Hepatocyte (in vitro differentiated cells): ENCODE data around the gene SORCS2. TPM values are rescaled to one million over a fixed set of nuclear protein-coding genes. Genes with fewer than 3 reads are reported as not detected.

Source experiments
- DNase-seq: peaks from one replicate; pipeline ENCODE4 v3.0.0-alpha.2; 2016; ENCODE audit warnings: low spot score
- H2AFZ ChIP-seq: fragments of 200-600 bp; sonication (generic); 2 replicates; pipeline ENCODE4 v1.6.0; 2016; ENCODE audit warnings: antibody characterized with exemption, mild to moderate bottlenecking
- H3K27ac ChIP-seq: fragments of 200-600 bp; sonication (generic); 2 replicates; pipeline ENCODE4 v1.5.1; 2016; ENCODE audit warnings: mild to moderate bottlenecking
- H3K27me3 ChIP-seq: fragments of 200-600 bp; sonication (generic); 2 replicates; pipeline ENCODE4 v1.6.1; 2016
- H3K36me3 ChIP-seq: fragments of 200-600 bp; sonication (generic); replicated peaks from 2 replicates; pipeline ENCODE4 v1.5.1; 2016; ENCODE audit warnings: low read depth; ENCODE audit not compliant: insufficient read depth
- H3K4me1 ChIP-seq: fragments of 200-600 bp; sonication (generic); 2 replicates; pipeline ENCODE4 v1.5.1; 2016; ENCODE audit warnings: mild to moderate bottlenecking, moderate library complexity; ENCODE audit not compliant: insufficient read depth
- H3K4me2 ChIP-seq: fragments of 200-600 bp; sonication (generic); 2 replicates; pipeline ENCODE4 v1.6.0; 2016
- H3K4me3 ChIP-seq: fragments of 200-600 bp; sonication (generic); 2 replicates; pipeline ENCODE4 v1.5.1; 2016; ENCODE audit warnings: mild to moderate bottlenecking
- H3K79me2 ChIP-seq: fragments of 200-600 bp; sonication (generic); 2 replicates; pipeline ENCODE4 v1.6.0; 2017; ENCODE audit warnings: mild to moderate bottlenecking
- H3K9me2 ChIP-seq: fragments of 200-600 bp; sonication (generic); replicated peaks from 2 replicates; pipeline ENCODE4 v1.6.0; 2017; ENCODE audit warnings: mild to moderate bottlenecking; ENCODE audit not compliant: insufficient read depth
- H3K9me3 ChIP-seq: fragments of 200-600 bp; sonication (generic); 2 replicates; pipeline ENCODE4 v1.5.1; 2016; ENCODE audit warnings: low read depth, mild to moderate bottlenecking
- H4K20me1 ChIP-seq: fragments of 200-600 bp; sonication (generic); 2 replicates; pipeline ENCODE4 v1.6.0; 2016; ENCODE audit warnings: mild to moderate bottlenecking; ENCODE audit not compliant: insufficient read depth, poor library complexity, severe bottlenecking
- EZH2 ChIP-seq: fragments of 200-600 bp; sonication (generic); IDR thresholded peaks from 2 replicates; pipeline ENCODE4 v1.6.1; 2016; ENCODE audit warnings: antibody characterized with exemption, mild to moderate bottlenecking, borderline replicate concordance
- EZH2phosphoT487 ChIP-seq: fragments of 200-600 bp; sonication (generic); IDR thresholded peaks from one replicate; pipeline ENCODE4 v1.6.1; 2018; ENCODE audit warnings: antibody characterized with exemption, mild to moderate bottlenecking, low read depth, moderate library complexity; ENCODE audit not compliant: unreplicated experiment, severe bottlenecking
- WGBS: methylation state at CpG from one replicate; pipeline ENCODE4 v1.1.6; 2016; ENCODE audit warnings: low lambda C conversion rate; ENCODE audit errors: missing lambda C conversion rate; 5-methylcytosine and 5-hydroxymethylcytosine counted together
- polyA plus RNA-seq: library from polyadenylated mRNA; unstranded; fragments of >200 nt; fragmentation: Nextera tagmentation; extraction: Ambion mirVana; gene quantifications from 2 replicates; pipeline ENCODE4 v1.2.1, GENCODE V29; 2016
- total RNA-seq: library from RNA; depleted of rRNA; stranded (reverse); fragments of >200 nt; gene quantifications from 2 replicates; pipeline ENCODE4 v1.2.3, GENCODE V29; 2014
- TF ChIP-seq, protein P1 (sequence below): fragments of 200-600 bp; sonication (generic); IDR thresholded peaks from 2 replicates; pipeline ENCODE4 v1.5.1; 2016; ENCODE audit warnings: antibody characterized with exemption, mild to moderate bottlenecking; ENCODE audit not compliant: poor library complexity

SORCS2 gene
- total and polyA plus RNA-seq, 2 experiments from 2014 or later: 1.6 to 4.8 TPM

GRCh38 chr4:7519638-7520376 lies 327.5 kb downstream of the SORCS2 start:
- Histone ChIP-seq H3K4me2 (no peak overlapping the region), H3K36me3 (no peaks in the 10 kb centered on the region), H3K4me1 (no peaks in the 10 kb centered on the region), H3K27ac (no peak overlapping the region), H4K20me1 (no peaks in the 10 kb centered on the region), H2AFZ (no peak overlapping the region), H3K9me3 (no peaks in the 10 kb centered on the region), H3K4me3 (no peak overlapping the region), H3K27me3 (peaks cover 10% of the 10 kb centered on the region), H3K9me2 (no peaks in the 10 kb centered on the region), H3K79me2 (no peaks in the 10 kb centered on the region)
- TF ChIP-seq EZH2: no peak
- TF ChIP-seq EZH2phosphoT487: no peak
- TF ChIP-seq, protein P1, sequence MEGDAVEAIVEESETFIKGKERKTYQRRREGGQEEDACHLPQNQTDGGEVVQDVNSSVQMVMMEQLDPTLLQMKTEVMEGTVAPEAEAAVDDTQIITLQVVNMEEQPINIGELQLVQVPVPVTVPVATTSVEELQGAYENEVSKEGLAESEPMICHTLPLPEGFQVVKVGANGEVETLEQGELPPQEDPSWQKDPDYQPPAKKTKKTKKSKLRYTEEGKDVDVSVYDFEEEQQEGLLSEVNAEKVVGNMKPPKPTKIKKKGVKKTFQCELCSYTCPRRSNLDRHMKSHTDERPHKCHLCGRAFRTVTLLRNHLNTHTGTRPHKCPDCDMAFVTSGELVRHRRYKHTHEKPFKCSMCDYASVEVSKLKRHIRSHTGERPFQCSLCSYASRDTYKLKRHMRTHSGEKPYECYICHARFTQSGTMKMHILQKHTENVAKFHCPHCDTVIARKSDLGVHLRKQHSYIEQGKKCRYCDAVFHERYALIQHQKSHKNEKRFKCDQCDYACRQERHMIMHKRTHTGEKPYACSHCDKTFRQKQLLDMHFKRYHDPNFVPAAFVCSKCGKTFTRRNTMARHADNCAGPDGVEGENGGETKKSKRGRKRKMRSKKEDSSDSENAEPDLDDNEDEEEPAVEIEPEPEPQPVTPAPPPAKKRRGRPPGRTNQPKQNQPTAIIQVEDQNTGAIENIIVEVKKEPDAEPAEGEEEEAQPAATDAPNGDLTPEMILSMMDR: no peak
- 83% methylated on average over 19 of the region's 19 CpGs for WGBS
- no peak for DNase-seq

- Histone ChIP-seq H3K4me3 (no peak overlapping the region), H2AFZ (no peak overlapping the region), H3K79me2 (no peaks in the 10 kb centered on the region), H3K36me3 (no peaks in the 10 kb centered on the region), H3K9me2 (no peaks in the 10 kb centered on the region), H3K9me3 (no peaks in the 10 kb centered on the region), H3K27me3 (peaks cover 10% of the 10 kb centered on the region), H3K4me1 (no peaks in the 10 kb centered on the region), H3K4me2 (no peak overlapping the region), H3K27ac (no peak overlapping the region), H4K20me1 (no peaks in the 10 kb centered on the region)
- TF ChIP-seq, protein P1: no peak
- WGBS: 78% methylated on average over 6 of the region's 6 CpGs
- DNase-seq: no peak
Measured at GRCh38 chr4:7521666-7522065, 329.3 kb downstream of the SORCS2 start.

GRCh38 chr4:7522452-7523220 lies 330.3 kb downstream of the SORCS2 start:
- Histone ChIP-seq H3K4me3 (no peak overlapping the region), H3K27me3 (peaks cover 10% of the 10 kb centered on the region), H3K36me3 (no peaks in the 10 kb centered on the region), H3K4me2 (no peak overlapping the region), H2AFZ (no peak overlapping the region), H3K9me3 (no peaks in the 10 kb centered on the region), H3K79me2 (no peaks in the 10 kb centered on the region), H3K4me1 (no peaks in the 10 kb centered on the region), H3K27ac (no peak overlapping the region), H4K20me1 (no peaks in the 10 kb centered on the region), H3K9me2 (no peaks in the 10 kb centered on the region)
- 70% methylated on average over 3 of the region's 6 CpGs for WGBS
- TF ChIP-seq EZH2: no peak
- TF ChIP-seq EZH2phosphoT487: no peak
- TF ChIP-seq, protein P1: no peak
- no peak for DNase-seq
